ENCODE results near the gene BAZ2B. TPM values are rescaled to one million over a fixed set of nuclear protein-coding genes. Genes with fewer than 3 reads are reported as not detected.
A peak's percentile ranks its signal among the peaks of the same experiment; 100 is the strongest.

BAZ2B gene
- total RNA-seq, 2 experiments from 2014 or later, result 17.9 to 18.5 TPM

GRCh38 chr2:159326569-159327255 is 289.6 kb downstream of the BAZ2B start:
- Histone ChIP-seq H3K27me3 (ENCODE audit: control insufficient read depth in 1 of 2, insufficient read depth in 2 of 2, low read length in 2 of 2) (no peaks in the 10 kb centered on the region), H3K9me3 (ENCODE audit: control insufficient read depth in 1 of 2, insufficient read depth in 1 of 2, low read length in 2 of 2) (no peaks in the 10 kb centered on the region), H3K27ac (ENCODE audit: low read depth in 1 of 2, low read length in 2 of 2) (no peak overlapping the region), H3K36me3 (ENCODE audit: insufficient read depth, low read length) (peaks cover 17% of the 10 kb centered on the region), H3K4me1 (ENCODE audit: insufficient read depth, low read length) (no peaks in the 10 kb centered on the region), H3K4me3 (ENCODE audit: low read length) (no peak overlapping the region)
- TF ChIP-seq CTCF (IDR thresholded peaks at IDR 0.05), result no peak
- POLR2A ChIA-PET, result no interaction called here
- Mint-ChIP-seq H3K27me3 (no peaks in the 10 kb centered on the region), H3K9me3 (no peaks in the 10 kb centered on the region), H3K36me3 (ENCODE audit: low read depth) (peaks cover 36% of the 10 kb centered on the region), H3K4me3 (no peak overlapping the region), H3K27ac (no peak overlapping the region), H3K4me1 (ENCODE audit: low read depth) (no peaks in the 10 kb centered on the region)
- ATAC-seq (ENCODE audit: poor library complexity), result no peak
- DNase-seq, result peak in 2 of 14 experiments; percentile 5 to 8
- intact Hi-C loops (cut with DNase I, micrococcal nuclease), result no loop called here
- CTCF ChIA-PET, result no interaction called here

GRCh38 chr2:159322419-159322818 is 293.9 kb downstream of the BAZ2B start:
- Mint-ChIP-seq H3K27ac (no peak overlapping the region), H3K9me3 (no peaks in the 10 kb centered on the region), H3K4me3 (no peak overlapping the region), H3K27me3 (no peaks in the 10 kb centered on the region), H3K4me1 (ENCODE audit: low read depth) (no peaks in the 10 kb centered on the region), H3K36me3 (ENCODE audit: low read depth) (peaks cover 39% of the 10 kb centered on the region)
- intact Hi-C loops (cut with DNase I, micrococcal nuclease), result no loop called here
- CTCF ChIA-PET, result interaction anchor here (0.7 kb wide), 1 partner anchor 462 kb away, joined by 4 read pairs; no protein-coding TSS in a partner anchor
- no peaks in the 10 kb centered on the region for H3K9me3 ChIP-seq (ENCODE audit: control insufficient read depth in 1 of 2, insufficient read depth in 1 of 2, low read length in 2 of 2)
- H3K27ac ChIP-seq (ENCODE audit: low read depth in 1 of 2, low read length in 2 of 2), result no peak overlapping the region
- H3K36me3 ChIP-seq (ENCODE audit: insufficient read depth, low read length), result peaks cover 11% of the 10 kb centered on the region
- no peak for TF ChIP-seq CTCF (IDR thresholded peaks at IDR 0.05)
- no peaks in the 10 kb centered on the region for H3K27me3 ChIP-seq (ENCODE audit: control insufficient read depth in 1 of 2, insufficient read depth in 2 of 2, low read length in 2 of 2)
- ATAC-seq (ENCODE audit: poor library complexity), result no peak
- POLR2A ChIA-PET, result no interaction called here
- no peaks in the 10 kb centered on the region for H3K4me1 ChIP-seq (ENCODE audit: insufficient read depth, low read length)
- no peak overlapping the region for H3K4me3 ChIP-seq (ENCODE audit: low read length)
- no peak for DNase-seq

- Histone ChIP-seq H3K9me3 (ENCODE audit: control insufficient read depth in 1 of 2, insufficient read depth in 1 of 2, low read length in 2 of 2) (no peaks in the 10 kb centered on the region), H3K4me3 (ENCODE audit: low read length) (no peak overlapping the region), H3K27ac (ENCODE audit: low read depth in 1 of 2, low read length in 2 of 2) (no peak overlapping the region), H3K27me3 (ENCODE audit: control insufficient read depth in 1 of 2, insufficient read depth in 2 of 2, low read length in 2 of 2) (no peaks in the 10 kb centered on the region), H3K4me1 (ENCODE audit: insufficient read depth, low read length) (no peaks in the 10 kb centered on the region), H3K36me3 (ENCODE audit: insufficient read depth, low read length) (peaks cover 8% of the 10 kb centered on the region)
- Mint-ChIP-seq H3K27me3 (no peaks in the 10 kb centered on the region), H3K9me3 (peaks cover 7% of the 10 kb centered on the region), H3K27ac (no peak overlapping the region), H3K4me3 (no peak overlapping the region), H3K36me3 (ENCODE audit: low read depth) (peaks cover 45% of the 10 kb centered on the region), H3K4me1 (ENCODE audit: low read depth) (no peaks in the 10 kb centered on the region)
- DNase-seq, result no peak
- ChIA-PET POLR2A (no interaction called here), CTCF (no interaction called here)
- intact Hi-C loops (cut with DNase I, micrococcal nuclease), result no loop called here
- no peak for TF ChIP-seq CTCF (IDR thresholded peaks at IDR 0.05)
- no peak for ATAC-seq (ENCODE audit: poor library complexity)
These were observed 298.8 kb downstream of the BAZ2B start for GRCh38 chr2:159317392-159318088.
